T-helper 17 cell (primary cell): ENCODE measurements around the gene KCTD13. TPM values are rescaled to one million over a fixed set of nuclear protein-coding genes. Genes with fewer than 3 reads are reported as not detected.

Source experiments
- ATAC-seq: fragments of 150-1000 bp; cut with Tn5 transposase; 2 replicates; pipeline ENCODE4 v1.10.0; 2021; ENCODE audit warnings: mild to moderate bottlenecking, moderate library complexity
- DNase-seq, 3 donors: peaks; one replicate each; pipeline versions ENCODE4 v3.0.0 to v3.0.0-alpha.2; 2020 to 2021
- H3K9me3 ChIP-seq: one replicate; pipeline ENCODE4 v1.7.0; 2013; ENCODE audit warnings: low read length, mild to moderate bottlenecking; ENCODE audit not compliant: control insufficient read depth, poor library complexity, severe bottlenecking
- H3K27ac Mint-ChIP-seq: one replicate; pipeline ENCODE4 v1.8.0; 2022; ENCODE audit warnings: mild to moderate bottlenecking, moderate library complexity, mixed read lengths
- H3K27me3 Mint-ChIP-seq: one replicate; pipeline ENCODE4 v1.8.0; 2022; ENCODE audit warnings: mixed read lengths
- H3K36me3 Mint-ChIP-seq: one replicate; pipeline ENCODE4 v1.8.0; 2022; ENCODE audit warnings: low read depth, mixed read lengths
- H3K4me1 Mint-ChIP-seq: one replicate; pipeline ENCODE4 v1.8.0; 2022; ENCODE audit warnings: mild to moderate bottlenecking, mixed read lengths
- H3K4me3 Mint-ChIP-seq: one replicate; pipeline ENCODE4 v1.8.0; 2022; ENCODE audit warnings: mild to moderate bottlenecking, moderate library complexity, mixed read lengths
- total RNA-seq, 4 donors: library from RNA in 2 of 4; stranded (reverse) in 2 of 4; gene quantifications; one replicate each; pipeline ENCODE4 v1.2.3 and lab custom pipeline; 2022 to 2026

KCTD13 gene
- total RNA-seq, 2 donors from 2014 or later, result 44.1 to 48.4 TPM

- Mint-ChIP-seq H3K4me3 (no peak overlapping the region), H3K4me1 (peaks cover 5% of the 10 kb centered on the region), H3K27ac (no peak overlapping the region), H3K36me3 (peaks cover 4% of the 10 kb centered on the region), H3K27me3 (no peaks in the 10 kb centered on the region)
- DNase-seq, result no peak
- ATAC-seq, result no peak
- H3K9me3 ChIP-seq, result no peaks in the 10 kb centered on the region
Measured at GRCh38 chr16:29908719-29909220, 17.3 kb downstream of the KCTD13 start.

DNA sequence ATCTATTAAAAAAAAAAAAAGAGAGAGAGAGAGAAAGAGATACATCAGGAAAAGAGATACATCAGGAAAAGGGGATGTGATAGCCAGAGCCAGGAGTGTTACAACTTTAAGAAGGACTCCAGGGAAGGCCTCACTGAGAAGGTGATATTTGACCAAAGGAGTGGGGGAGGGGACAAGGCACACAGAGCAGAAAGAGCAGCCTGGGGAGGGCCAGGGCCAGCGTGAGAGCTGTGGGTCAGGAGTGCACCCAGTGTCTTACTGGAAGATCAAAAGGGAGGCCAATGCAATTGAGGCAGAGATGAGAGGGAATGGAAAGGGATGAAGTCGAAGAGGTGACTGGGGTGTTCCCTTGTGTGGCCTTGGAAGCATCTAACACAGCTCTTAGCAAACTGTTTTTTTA is 18.1 kb downstream of the KCTD13 start:
- no peak for ATAC-seq
- Mint-ChIP-seq H3K27me3 (no peaks in the 10 kb centered on the region), H3K4me3 (no peak overlapping the region), H3K36me3 (peaks cover 4% of the 10 kb centered on the region), H3K27ac (no peak overlapping the region), H3K4me1 (peaks cover 8% of the 10 kb centered on the region)
- no peak for DNase-seq
- H3K9me3 ChIP-seq, result no peaks in the 10 kb centered on the region

DNA sequence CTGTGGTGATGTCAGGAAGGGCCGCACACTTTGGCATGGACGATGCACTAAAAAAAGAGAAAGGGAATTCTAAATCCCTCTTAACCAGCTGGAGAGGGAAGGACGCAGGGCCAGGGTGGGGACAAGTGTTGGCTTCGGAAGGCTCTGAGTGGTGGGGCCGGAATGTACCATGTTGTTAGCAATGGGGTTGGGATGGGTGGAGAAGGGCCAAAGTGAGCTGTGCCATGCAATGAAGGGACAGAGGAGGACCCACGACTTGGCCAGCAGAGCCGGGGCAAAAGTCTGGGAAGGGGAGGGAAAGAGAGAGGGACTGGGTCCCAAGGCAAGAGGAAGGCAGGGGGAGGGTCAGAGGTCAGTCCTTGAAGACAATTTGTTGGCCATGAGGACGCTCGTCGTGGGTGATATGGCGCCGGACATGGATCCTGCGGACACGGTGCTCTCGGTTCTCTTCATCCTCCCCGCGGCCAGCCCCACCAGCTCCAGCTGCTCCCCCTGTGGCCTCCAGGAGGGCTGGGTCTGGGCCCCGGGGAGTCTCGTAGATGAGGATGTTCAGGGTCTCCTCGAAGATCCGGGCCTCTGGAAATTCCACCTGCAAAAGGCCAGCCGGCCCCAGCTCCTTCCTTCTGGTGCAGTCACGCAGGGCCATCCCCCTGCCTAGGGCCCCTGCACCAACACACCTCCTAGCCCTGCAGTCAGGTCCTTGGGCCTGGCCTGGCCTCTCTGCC is 19.3 kb downstream of the KCTD13 start:
- no peak overlapping the region for H3K27ac Mint-ChIP-seq
- H3K4me1 Mint-ChIP-seq, result peaks cover 6% of the 10 kb centered on the region
- DNase-seq (no peak), ATAC-seq (no peak)
- H3K27me3 Mint-ChIP-seq, result no peaks in the 10 kb centered on the region
- no peak overlapping the region for H3K4me3 Mint-ChIP-seq
- H3K9me3 ChIP-seq, result no peaks in the 10 kb centered on the region
- peaks cover 4% of the 10 kb centered on the region for H3K36me3 Mint-ChIP-seq

DNA sequence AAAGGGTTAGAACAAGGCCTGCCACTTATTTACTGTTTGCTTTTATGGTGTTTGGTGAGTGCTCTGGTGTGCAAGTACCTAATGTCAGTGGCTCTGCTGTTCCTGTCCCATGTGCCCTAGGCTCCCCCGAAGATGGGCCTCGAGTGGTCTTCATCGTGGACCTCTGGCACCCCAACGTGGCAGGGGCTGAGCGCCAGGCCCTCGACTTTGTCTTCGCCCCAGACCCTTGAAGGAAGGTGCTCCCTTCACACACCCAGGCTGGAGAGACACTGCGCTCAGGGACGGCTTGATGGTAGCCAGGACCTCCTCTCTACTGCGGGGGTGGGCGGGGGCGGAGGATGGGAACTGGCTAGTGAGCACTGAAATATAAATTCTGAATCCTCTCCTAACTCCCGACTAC is 20.4 kb downstream of the KCTD13 start:
- Mint-ChIP-seq H3K36me3 (peaks cover 4% of the 10 kb centered on the region), H3K27me3 (no peaks in the 10 kb centered on the region), H3K4me1 (peaks cover 9% of the 10 kb centered on the region), H3K27ac (no peak overlapping the region), H3K4me3 (no peak overlapping the region)
- H3K9me3 ChIP-seq, result no peaks in the 10 kb centered on the region
- no peak for DNase-seq
- no peak for ATAC-seq

- ATAC-seq (no peak), DNase-seq (no peak)
- no peak overlapping the region for H3K4me3 Mint-ChIP-seq
- H3K4me1 Mint-ChIP-seq, result peaks cover 13% of the 10 kb centered on the region
- H3K27me3 Mint-ChIP-seq, result no peaks in the 10 kb centered on the region
- no peak overlapping the region for H3K27ac Mint-ChIP-seq
- H3K36me3 Mint-ChIP-seq, result peaks cover 4% of the 10 kb centered on the region
- no peaks in the 10 kb centered on the region for H3K9me3 ChIP-seq
Measured at GRCh38 chr16:29904947-29905346, 21.1 kb downstream of the KCTD13 start.

DNA sequence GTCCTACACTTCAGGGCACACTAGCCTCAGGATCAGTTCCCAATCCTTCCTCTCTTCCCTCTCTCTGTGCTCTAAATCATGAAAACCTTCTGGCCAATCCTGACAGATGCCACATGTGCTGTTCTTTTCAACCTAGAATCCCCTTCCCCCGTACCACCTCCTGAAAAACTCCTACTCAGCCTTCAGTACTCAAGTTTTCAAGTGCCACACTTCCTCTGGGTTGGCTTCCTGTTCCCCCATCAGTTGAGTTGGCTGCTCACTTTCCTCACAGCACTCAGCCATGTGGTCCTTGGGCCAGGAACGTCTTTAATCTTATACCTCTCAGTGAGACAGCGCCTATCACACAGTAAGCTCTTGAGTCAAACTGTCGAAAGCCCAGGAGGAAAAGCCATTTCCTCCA is 22.4 kb downstream of the KCTD13 start:
- Mint-ChIP-seq H3K27ac (no peak overlapping the region), H3K36me3 (peaks cover 3% of the 10 kb centered on the region), H3K27me3 (peaks cover 3% of the 10 kb centered on the region), H3K4me1 (peaks cover 12% of the 10 kb centered on the region), H3K4me3 (no peak overlapping the region)
- ATAC-seq (no peak), DNase-seq (no peak)
- no peaks in the 10 kb centered on the region for H3K9me3 ChIP-seq

GRCh38 chr16:29901607-29901945 is 24.4 kb downstream of the KCTD13 start:
- DNase-seq (no peak), ATAC-seq (no peak)
- H3K27ac Mint-ChIP-seq, result no peak overlapping the region
- peaks cover 5% of the 10 kb centered on the region for H3K36me3 Mint-ChIP-seq
- peaks cover 12% of the 10 kb centered on the region for H3K4me1 Mint-ChIP-seq
- peaks cover 21% of the 10 kb centered on the region for H3K27me3 Mint-ChIP-seq
- H3K4me3 Mint-ChIP-seq, result no peak overlapping the region
- H3K9me3 ChIP-seq, result no peaks in the 10 kb centered on the region

GRCh38 chr16:29900888-29901606 is 25.0 kb downstream of the KCTD13 start:
- H3K9me3 ChIP-seq, result no peaks in the 10 kb centered on the region
- Mint-ChIP-seq H3K4me1 (peaks cover 12% of the 10 kb centered on the region), H3K36me3 (peaks cover 5% of the 10 kb centered on the region), H3K27me3 (peaks cover 25% of the 10 kb centered on the region), H3K4me3 (peak overlapping the region; percentile 86), H3K27ac (no peak overlapping the region)
- no peak for ATAC-seq
- DNase-seq, result no peak

- Mint-ChIP-seq H3K4me3 (peak within 1 kb of the TSS; percentile 86), H3K36me3 (peaks cover 5% of the 10 kb centered on the region), H3K27ac (no peak within 1 kb of the TSS), H3K4me1 (peaks cover 12% of the 10 kb centered on the region), H3K27me3 (peaks cover 33% of the 10 kb centered on the region)
- peak in 2 of 3 donors; percentile 67 to 76 for DNase-seq
- no peaks in the 10 kb centered on the region for H3K9me3 ChIP-seq
- ATAC-seq, result peak; percentile 91
Measured at GRCh38 chr16:29900102-29900887, 25.7 kb downstream of the KCTD13 start, which contains the start of gene ASPHD1. TSS of gene ASPHD1 (plus strand) at chr16:29900488. CDS start at chr16:29900972, 484 bp downstream.

GRCh38 chr16:29899516-29900101 is 26.4 kb downstream of the KCTD13 start, which contains the start of gene SEZ6L2:
TSS of gene SEZ6L2 (minus strand) at chr16:29899550. CDS start at chr16:29899019, 531 bp downstream.
- no peak for ATAC-seq
- no peaks in the 10 kb centered on the region for H3K9me3 ChIP-seq
- peak within 1 kb of the TSS; percentile 86 for H3K4me3 Mint-ChIP-seq
- peaks cover 35% of the 10 kb centered on the region for H3K27me3 Mint-ChIP-seq
- H3K4me1 Mint-ChIP-seq, result peaks cover 12% of the 10 kb centered on the region
- DNase-seq, result peak in 1 of 3 donors; percentile 82
- peaks cover 5% of the 10 kb centered on the region for H3K36me3 Mint-ChIP-seq
- no peak within 1 kb of the TSS for H3K27ac Mint-ChIP-seq

DNA sequence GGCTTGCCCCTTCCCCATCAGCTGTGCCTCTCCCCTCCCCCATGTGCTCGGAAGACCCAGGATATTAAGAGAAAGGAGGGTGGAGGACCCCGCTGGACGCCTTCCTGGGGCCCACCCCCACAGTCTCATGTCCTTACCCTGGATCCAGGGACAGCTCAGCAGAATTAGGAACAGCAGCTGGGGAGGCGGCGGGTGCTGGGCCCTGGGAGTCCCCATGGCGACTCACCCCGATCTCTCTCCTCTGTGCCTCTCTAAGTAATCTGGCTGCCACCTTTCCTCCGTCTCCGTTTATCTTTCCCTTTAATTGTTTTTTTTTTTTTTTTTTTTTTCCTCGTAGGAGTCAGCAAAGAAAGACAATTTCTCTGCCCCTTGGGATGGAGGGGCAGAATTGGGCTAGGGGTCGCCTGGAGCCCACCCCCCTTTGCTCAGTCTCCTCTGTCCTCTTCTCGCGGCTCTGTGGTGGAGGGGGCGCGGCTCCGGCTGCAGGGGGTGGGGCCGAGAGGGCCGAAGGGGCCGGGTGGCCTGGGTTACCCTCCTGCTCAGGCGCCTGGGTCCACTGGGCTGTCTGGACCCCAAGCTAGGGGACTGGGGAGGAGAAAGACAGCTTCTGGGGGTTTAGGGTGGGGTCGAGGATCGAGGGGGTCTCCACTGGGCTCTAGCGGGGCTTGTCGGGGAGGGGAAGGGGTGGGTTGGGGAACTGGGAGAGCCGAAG is 27.1 kb downstream of the KCTD13 start:
- DNase-seq, result no peak
- Mint-ChIP-seq H3K4me1 (peaks cover 12% of the 10 kb centered on the region), H3K27ac (no peak overlapping the region), H3K36me3 (peaks cover 5% of the 10 kb centered on the region), H3K4me3 (peak overlapping the region; percentile 41), H3K27me3 (peaks cover 35% of the 10 kb centered on the region)
- ATAC-seq, result no peak
- H3K9me3 ChIP-seq, result no peaks in the 10 kb centered on the region

DNA sequence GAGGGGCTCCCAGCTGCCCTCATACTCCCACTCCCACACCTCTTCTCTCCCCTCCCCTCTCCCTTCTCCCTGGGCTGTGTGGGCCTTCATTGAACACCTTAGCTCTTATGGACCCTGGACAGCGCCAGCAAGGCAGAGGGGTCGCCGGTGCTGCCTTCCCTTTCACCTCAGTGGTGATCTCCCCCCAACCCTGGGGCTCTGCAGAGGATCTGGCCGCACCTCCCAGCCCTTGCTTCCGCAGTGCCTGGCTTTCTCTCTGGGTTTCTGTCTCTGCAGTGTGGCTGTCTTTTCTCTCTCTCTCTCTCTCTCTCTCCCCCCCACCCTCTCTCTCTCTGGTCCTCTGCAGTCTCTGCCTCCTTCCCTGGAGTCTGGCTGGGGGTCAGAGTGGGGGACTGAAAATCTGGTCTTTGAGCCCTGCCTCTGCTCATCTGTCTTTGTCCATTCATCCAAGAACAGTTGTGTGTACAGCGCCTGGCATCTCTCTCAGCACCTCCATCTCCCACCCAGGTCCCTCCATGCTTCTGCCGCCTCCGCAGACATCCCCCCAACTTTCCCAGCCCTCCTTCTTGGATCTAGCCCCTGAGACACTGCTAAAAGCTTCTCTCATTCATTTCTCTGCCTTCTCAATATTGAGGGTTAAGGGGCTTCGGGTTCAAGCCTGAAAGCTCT is 27.8 kb downstream of the KCTD13 start:
- Mint-ChIP-seq H3K27ac (no peak overlapping the region), H3K27me3 (peaks cover 35% of the 10 kb centered on the region)
- no peak for ATAC-seq

More for the DNA sequence above, 27.8 kb downstream of the KCTD13 start:
- H3K9me3 ChIP-seq, result no peaks in the 10 kb centered on the region
- Mint-ChIP-seq H3K4me3 (no peak overlapping the region), H3K4me1 (peaks cover 8% of the 10 kb centered on the region), H3K36me3 (peaks cover 5% of the 10 kb centered on the region)
- DNase-seq, result no peak
